ENCODE results near the gene IRF2BP2. TPM values are rescaled to one million over a fixed set of nuclear protein-coding genes. Genes with fewer than 3 reads are reported as not detected.

IRF2BP2 gene
- total RNA-seq, 1 donor from 2014 or later, result 126 TPM

DNA sequence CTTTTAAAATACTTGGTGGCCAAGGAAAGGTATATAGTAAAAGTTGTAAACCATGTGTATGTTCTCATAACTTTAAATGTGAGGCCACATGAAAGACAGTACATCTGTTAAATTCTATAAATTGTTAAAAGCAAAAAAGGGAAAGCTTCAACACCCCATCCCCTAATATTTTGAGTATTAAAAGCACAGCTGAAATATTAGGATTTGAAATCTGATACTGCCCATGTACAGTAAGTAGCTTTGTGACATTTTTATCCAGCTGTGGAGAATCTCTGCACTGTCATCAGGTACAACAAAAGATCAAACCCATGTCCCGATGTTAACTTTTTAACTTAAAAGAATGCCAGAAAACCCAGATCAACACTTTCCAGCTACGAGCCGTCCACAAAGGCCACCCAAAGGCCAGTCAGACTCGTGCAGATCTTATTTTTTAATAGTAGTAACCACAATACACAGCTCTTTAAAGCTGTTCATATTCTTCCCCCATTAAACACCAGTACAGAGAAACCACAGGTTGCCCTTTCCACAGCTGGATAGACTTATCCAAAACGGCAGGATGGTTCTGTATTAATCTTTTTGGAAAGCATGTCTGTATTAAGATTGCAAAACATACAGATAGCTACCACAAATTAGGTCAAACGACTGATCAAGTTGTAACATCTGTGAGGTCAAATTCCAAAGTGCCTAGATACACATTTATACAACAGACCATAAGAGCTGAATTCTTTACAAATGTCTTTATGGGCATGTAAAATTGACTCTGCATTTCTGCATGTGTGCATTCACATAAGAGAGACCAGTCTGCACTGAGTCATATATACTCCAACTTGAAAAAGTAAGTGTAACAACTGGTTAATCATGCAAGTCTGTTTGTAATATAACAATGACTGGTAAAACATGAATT lies 5.2 kb downstream of the IRF2BP2 start:
- no peaks in the 10 kb centered on the region for H3K9me3 Mint-ChIP-seq (ENCODE audit: unreplicated experiment)
- H3K9me3 ChIP-seq (ENCODE audit: insufficient read depth, low read depth, low read length), result no peaks in the 10 kb centered on the region
- DNase-seq (ENCODE audit: low read depth), result no peak
- H3K4me3 ChIP-seq (ENCODE audit: insufficient read depth, low read depth, low read length), result peak overlapping the region; percentile 88
- no peak for TF ChIP-seq EZH2 (IDR thresholded peaks at IDR 0.05; ENCODE audit: insufficient read depth, low read length)
- TF ChIP-seq, protein P1, sequence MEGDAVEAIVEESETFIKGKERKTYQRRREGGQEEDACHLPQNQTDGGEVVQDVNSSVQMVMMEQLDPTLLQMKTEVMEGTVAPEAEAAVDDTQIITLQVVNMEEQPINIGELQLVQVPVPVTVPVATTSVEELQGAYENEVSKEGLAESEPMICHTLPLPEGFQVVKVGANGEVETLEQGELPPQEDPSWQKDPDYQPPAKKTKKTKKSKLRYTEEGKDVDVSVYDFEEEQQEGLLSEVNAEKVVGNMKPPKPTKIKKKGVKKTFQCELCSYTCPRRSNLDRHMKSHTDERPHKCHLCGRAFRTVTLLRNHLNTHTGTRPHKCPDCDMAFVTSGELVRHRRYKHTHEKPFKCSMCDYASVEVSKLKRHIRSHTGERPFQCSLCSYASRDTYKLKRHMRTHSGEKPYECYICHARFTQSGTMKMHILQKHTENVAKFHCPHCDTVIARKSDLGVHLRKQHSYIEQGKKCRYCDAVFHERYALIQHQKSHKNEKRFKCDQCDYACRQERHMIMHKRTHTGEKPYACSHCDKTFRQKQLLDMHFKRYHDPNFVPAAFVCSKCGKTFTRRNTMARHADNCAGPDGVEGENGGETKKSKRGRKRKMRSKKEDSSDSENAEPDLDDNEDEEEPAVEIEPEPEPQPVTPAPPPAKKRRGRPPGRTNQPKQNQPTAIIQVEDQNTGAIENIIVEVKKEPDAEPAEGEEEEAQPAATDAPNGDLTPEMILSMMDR (IDR thresholded peaks at IDR 0.05; ENCODE audit: insufficient read depth, low read depth, low read length), result no peak
- H4K20me1 ChIP-seq (ENCODE audit: insufficient read depth, low read length), result peaks cover 34% of the 10 kb centered on the region
- H3K27me3 Mint-ChIP-seq (ENCODE audit: low read depth, unreplicated experiment), result no peaks in the 10 kb centered on the region
- H3K4me1 ChIP-seq (ENCODE audit: insufficient read depth, low read length), result peaks cover 33% of the 10 kb centered on the region
- FAIRE-seq, result no peak
- H3K4me2 ChIP-seq (ENCODE audit: low read length), result peak overlapping the region; percentile 93
- no peaks in the 10 kb centered on the region for H3K27me3 ChIP-seq (ENCODE audit: insufficient read depth, low read length)
- H3K4me3 Mint-ChIP-seq (ENCODE audit: unreplicated experiment), result peak overlapping the region; percentile 98
- peak overlapping the region; percentile 96 for H3K27ac ChIP-seq (ENCODE audit: low read depth, low read length)
- H3K4me1 Mint-ChIP-seq (ENCODE audit: low read depth, unreplicated experiment), result peaks cover 22% of the 10 kb centered on the region
- no peak overlapping the region for H2AFZ ChIP-seq (ENCODE audit: low read depth, low read length)
- peak overlapping the region; percentile 100 for H3K27ac Mint-ChIP-seq (ENCODE audit: unreplicated experiment)
- peak overlapping the region; percentile 98 for H3K9ac ChIP-seq (ENCODE audit: low read length)
- peaks cover 37% of the 10 kb centered on the region for H3K36me3 ChIP-seq (ENCODE audit: insufficient read depth, low read length)
- peaks cover 38% of the 10 kb centered on the region for H3K36me3 Mint-ChIP-seq (ENCODE audit: low read depth, unreplicated experiment)
- H3K79me2 ChIP-seq (ENCODE audit: insufficient read depth, low read length), result peaks cover 87% of the 10 kb centered on the region

DNA sequence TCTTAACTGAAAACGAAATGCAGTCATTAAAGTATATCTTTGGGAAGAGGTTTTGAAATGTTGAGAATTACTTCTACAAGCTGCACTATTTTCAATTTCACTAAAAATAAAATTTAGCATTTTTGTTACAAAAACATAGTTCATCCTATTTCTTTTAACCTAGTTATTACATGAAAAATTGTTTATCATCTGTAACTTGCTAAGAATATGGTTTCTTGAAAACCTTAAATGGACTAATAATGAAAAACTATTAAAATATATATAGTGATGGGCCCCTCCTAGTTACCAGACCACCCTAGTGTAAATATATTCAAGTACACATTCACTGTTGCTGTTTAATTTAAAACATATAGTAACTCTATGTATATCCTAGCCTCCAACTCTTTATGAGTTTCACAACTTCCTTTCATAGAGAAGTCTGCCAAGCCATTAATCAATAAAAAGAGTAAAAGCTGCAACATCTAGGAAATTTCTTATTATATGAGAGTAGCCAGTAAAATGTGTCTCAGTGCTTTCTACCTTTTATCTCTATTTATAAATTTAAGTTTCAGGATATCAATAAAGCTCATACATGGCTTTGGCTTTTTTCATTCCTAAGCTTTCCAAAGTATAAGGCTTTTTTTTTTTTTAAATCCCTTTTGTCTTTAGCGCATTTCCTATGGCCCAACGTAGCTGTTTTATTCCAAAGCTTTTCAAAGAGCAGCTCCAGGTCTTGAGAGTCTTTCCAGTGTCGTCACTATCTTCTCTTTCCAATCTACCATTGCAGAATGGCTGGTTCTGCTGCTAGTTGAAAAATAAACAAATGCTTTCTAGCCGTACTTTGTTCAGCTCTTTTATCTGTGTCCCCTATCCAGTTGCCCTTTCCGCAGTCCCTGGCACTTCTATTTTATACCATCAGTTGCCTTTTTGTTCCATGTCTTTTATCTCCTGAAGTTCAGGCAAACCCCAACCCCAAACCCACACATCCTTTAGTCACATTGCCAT lies 6.5 kb downstream of the IRF2BP2 start:
- peaks cover 44% of the 10 kb centered on the region for H3K4me1 ChIP-seq (ENCODE audit: insufficient read depth, low read length)
- no peaks in the 10 kb centered on the region for H3K27me3 ChIP-seq (ENCODE audit: insufficient read depth, low read length)
- peaks cover 34% of the 10 kb centered on the region for H4K20me1 ChIP-seq (ENCODE audit: insufficient read depth, low read length)
- Mint-ChIP-seq H3K27ac (ENCODE audit: unreplicated experiment) (peak overlapping the region; percentile 100), H3K4me1 (ENCODE audit: low read depth, unreplicated experiment) (peaks cover 28% of the 10 kb centered on the region), H3K9me3 (ENCODE audit: unreplicated experiment) (no peaks in the 10 kb centered on the region), H3K36me3 (ENCODE audit: low read depth, unreplicated experiment) (peaks cover 38% of the 10 kb centered on the region), H3K27me3 (ENCODE audit: low read depth, unreplicated experiment) (no peaks in the 10 kb centered on the region), H3K4me3 (ENCODE audit: unreplicated experiment) (peak overlapping the region; percentile 98)
- FAIRE-seq, result no peak
- H3K79me2 ChIP-seq (ENCODE audit: insufficient read depth, low read length), result peaks cover 79% of the 10 kb centered on the region
- no peak overlapping the region for H2AFZ ChIP-seq (ENCODE audit: low read depth, low read length)
- no peak for DNase-seq (ENCODE audit: low read depth)
- peak overlapping the region; percentile 88 for H3K4me3 ChIP-seq (ENCODE audit: insufficient read depth, low read depth, low read length)
- H3K4me2 ChIP-seq (ENCODE audit: low read length), result peak overlapping the region; percentile 93
- peaks cover 37% of the 10 kb centered on the region for H3K36me3 ChIP-seq (ENCODE audit: insufficient read depth, low read length)
- H3K27ac ChIP-seq (ENCODE audit: low read depth, low read length), result peak overlapping the region; percentile 96
- no peak for TF ChIP-seq EZH2 (IDR thresholded peaks at IDR 0.05; ENCODE audit: insufficient read depth, low read length)
- TF ChIP-seq, protein P1 (IDR thresholded peaks at IDR 0.05; ENCODE audit: insufficient read depth, low read depth, low read length), result no peak
- H3K9ac ChIP-seq (ENCODE audit: low read length), result peak overlapping the region; percentile 98
- no peaks in the 10 kb centered on the region for H3K9me3 ChIP-seq (ENCODE audit: insufficient read depth, low read depth, low read length)
